Hepatocyte (in vitro differentiated cells): ENCODE data around the gene SND1. TPM values are rescaled to one million over a fixed set of nuclear protein-coding genes. Genes with fewer than 3 reads are reported as not detected.

Experiments
- DNase-seq: peaks from one replicate; pipeline ENCODE4 v3.0.0-alpha.2; 2016; ENCODE audit warnings: low spot score
- H2AFZ ChIP-seq: fragments of 200-600 bp; sonication (generic); 2 replicates; pipeline ENCODE4 v1.6.0; 2016; ENCODE audit warnings: antibody characterized with exemption, mild to moderate bottlenecking
- H3K27ac ChIP-seq: fragments of 200-600 bp; sonication (generic); 2 replicates; pipeline ENCODE4 v1.5.1; 2016; ENCODE audit warnings: mild to moderate bottlenecking
- H3K27me3 ChIP-seq: fragments of 200-600 bp; sonication (generic); 2 replicates; pipeline ENCODE4 v1.6.1; 2016
- H3K36me3 ChIP-seq: fragments of 200-600 bp; sonication (generic); replicated peaks from 2 replicates; pipeline ENCODE4 v1.5.1; 2016; ENCODE audit warnings: low read depth; ENCODE audit not compliant: insufficient read depth
- H3K4me1 ChIP-seq: fragments of 200-600 bp; sonication (generic); 2 replicates; pipeline ENCODE4 v1.5.1; 2016; ENCODE audit warnings: mild to moderate bottlenecking, moderate library complexity; ENCODE audit not compliant: insufficient read depth
- H3K4me2 ChIP-seq: fragments of 200-600 bp; sonication (generic); 2 replicates; pipeline ENCODE4 v1.6.0; 2016
- H3K4me3 ChIP-seq: fragments of 200-600 bp; sonication (generic); 2 replicates; pipeline ENCODE4 v1.5.1; 2016; ENCODE audit warnings: mild to moderate bottlenecking
- H3K79me2 ChIP-seq: fragments of 200-600 bp; sonication (generic); 2 replicates; pipeline ENCODE4 v1.6.0; 2017; ENCODE audit warnings: mild to moderate bottlenecking
- H3K9me2 ChIP-seq: fragments of 200-600 bp; sonication (generic); replicated peaks from 2 replicates; pipeline ENCODE4 v1.6.0; 2017; ENCODE audit warnings: mild to moderate bottlenecking; ENCODE audit not compliant: insufficient read depth
- H3K9me3 ChIP-seq: fragments of 200-600 bp; sonication (generic); 2 replicates; pipeline ENCODE4 v1.5.1; 2016; ENCODE audit warnings: low read depth, mild to moderate bottlenecking
- H4K20me1 ChIP-seq: fragments of 200-600 bp; sonication (generic); 2 replicates; pipeline ENCODE4 v1.6.0; 2016; ENCODE audit warnings: mild to moderate bottlenecking; ENCODE audit not compliant: insufficient read depth, poor library complexity, severe bottlenecking
- CTCF ChIP-seq: fragments of 200-600 bp; sonication (generic); IDR thresholded peaks from 2 replicates; pipeline ENCODE4 v1.5.1; 2016; ENCODE audit warnings: antibody characterized with exemption, mild to moderate bottlenecking; ENCODE audit not compliant: poor library complexity
- EZH2 ChIP-seq: fragments of 200-600 bp; sonication (generic); IDR thresholded peaks from 2 replicates; pipeline ENCODE4 v1.6.1; 2016; ENCODE audit warnings: antibody characterized with exemption, mild to moderate bottlenecking, borderline replicate concordance
- EZH2phosphoT487 ChIP-seq: fragments of 200-600 bp; sonication (generic); IDR thresholded peaks from one replicate; pipeline ENCODE4 v1.6.1; 2018; ENCODE audit warnings: antibody characterized with exemption, mild to moderate bottlenecking, low read depth, moderate library complexity; ENCODE audit not compliant: unreplicated experiment, severe bottlenecking
- WGBS: methylation state at CpG from one replicate; pipeline ENCODE4 v1.1.6; 2016; ENCODE audit warnings: low lambda C conversion rate; ENCODE audit errors: missing lambda C conversion rate; 5-methylcytosine and 5-hydroxymethylcytosine counted together
- polyA plus RNA-seq: library from polyadenylated mRNA; unstranded; fragments of >200 nt; fragmentation: Nextera tagmentation; extraction: Ambion mirVana; gene quantifications from 2 replicates; pipeline ENCODE4 v1.2.1, GENCODE V29; 2016
- total RNA-seq: library from RNA; depleted of rRNA; stranded (reverse); fragments of >200 nt; gene quantifications from 2 replicates; pipeline ENCODE4 v1.2.3, GENCODE V29; 2014

SND1 gene
- total and polyA plus RNA-seq, 2 experiments from 2014 or later: 141 to 200 TPM

- H3K9me2 ChIP-seq: no peaks in the 10 kb centered on the region
- H3K4me2 ChIP-seq: no peak overlapping the region
- no peaks in the 10 kb centered on the region for H3K4me1 ChIP-seq
- no peaks in the 10 kb centered on the region for H3K9me3 ChIP-seq
- H4K20me1 ChIP-seq: no peaks in the 10 kb centered on the region
- H3K36me3 ChIP-seq: no peaks in the 10 kb centered on the region
- no peaks in the 10 kb centered on the region for H3K27me3 ChIP-seq
- no peak overlapping the region for H3K27ac ChIP-seq
- no peak for DNase-seq
- H3K4me3 ChIP-seq: no peak overlapping the region
- TF ChIP-seq EZH2phosphoT487 (no peak), CTCF (no peak), EZH2 (no peak)
- peaks cover 56% of the 10 kb centered on the region for H3K79me2 ChIP-seq
- H2AFZ ChIP-seq: no peak overlapping the region
- 76% methylated on average over 3 of the region's 3 CpGs for WGBS
These were observed 222.0 kb downstream of the SND1 start for GRCh38 chr7:127873715-127874636.

DNA sequence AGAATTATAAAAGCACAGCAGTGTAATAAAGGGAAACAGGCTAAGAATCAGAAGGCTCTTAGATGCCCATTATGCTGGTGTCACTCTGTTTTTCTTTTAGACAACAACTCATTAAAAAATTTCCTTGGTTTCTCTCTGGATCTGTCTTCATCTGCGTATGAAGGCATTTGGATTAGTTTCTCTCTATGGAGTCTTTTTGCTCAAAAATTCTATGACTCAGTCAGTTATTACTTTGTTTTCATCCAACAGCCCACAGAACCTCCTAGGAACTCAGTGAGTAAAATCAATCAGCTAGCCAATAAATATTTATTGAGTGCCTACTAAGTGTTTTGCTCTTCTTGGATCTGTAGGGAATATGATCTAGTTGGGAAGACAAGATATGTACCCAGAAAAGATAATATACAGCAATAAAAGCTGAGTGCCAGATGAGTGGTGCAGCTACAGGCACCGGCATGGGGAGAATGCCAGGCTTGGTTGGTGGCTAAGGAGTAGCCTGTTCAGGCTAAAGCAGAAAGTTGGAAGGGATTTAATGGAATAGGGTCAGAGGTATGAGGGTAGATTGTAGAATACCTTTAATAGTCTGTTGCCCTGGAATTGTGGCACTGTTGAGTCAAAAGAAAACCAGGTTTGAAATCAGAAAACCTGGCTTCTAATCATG is 223.1 kb downstream of the SND1 start:
- no peak for DNase-seq
- Histone ChIP-seq H3K4me3 (no peak overlapping the region), H3K27me3 (no peaks in the 10 kb centered on the region), H3K9me2 (no peaks in the 10 kb centered on the region), H4K20me1 (no peaks in the 10 kb centered on the region), H3K36me3 (no peaks in the 10 kb centered on the region), H3K9me3 (no peaks in the 10 kb centered on the region), H3K79me2 (peaks cover 62% of the 10 kb centered on the region), H3K4me2 (no peak overlapping the region), H3K4me1 (no peaks in the 10 kb centered on the region), H2AFZ (no peak overlapping the region), H3K27ac (no peak overlapping the region)
- 94% methylated on average over 2 of the region's 2 CpGs for WGBS
- TF ChIP-seq CTCF: no peak
- no peak for TF ChIP-seq EZH2phosphoT487
- TF ChIP-seq EZH2: no peak

DNA sequence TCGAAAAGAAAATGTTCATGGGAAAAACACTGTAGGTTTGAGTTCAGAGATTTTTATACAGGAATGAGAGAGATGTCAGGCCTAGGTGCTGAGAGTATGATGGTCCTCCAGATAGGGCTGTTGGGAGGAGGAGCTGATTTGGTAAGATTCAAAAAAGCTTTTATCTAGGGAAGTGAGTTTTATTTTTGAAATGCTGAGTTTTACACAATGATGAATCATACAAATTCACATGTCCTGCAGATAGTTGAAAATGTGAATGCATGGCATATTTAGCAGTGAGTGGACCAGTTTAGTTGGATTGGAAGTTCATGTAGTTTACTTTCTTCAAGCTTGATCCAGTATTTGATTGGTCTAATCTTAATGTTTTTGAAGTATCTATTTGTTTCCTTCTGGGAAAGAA is 224.4 kb downstream of the SND1 start:
- no peak for DNase-seq
- 88% methylated on average over 1 of the region's 1 CpG for WGBS
- no peaks in the 10 kb centered on the region for H3K36me3 ChIP-seq
- TF ChIP-seq EZH2: no peak
- no peaks in the 10 kb centered on the region for H3K4me1 ChIP-seq
- H3K27me3 ChIP-seq: no peaks in the 10 kb centered on the region
- H4K20me1 ChIP-seq: no peaks in the 10 kb centered on the region
- H3K9me3 ChIP-seq: no peaks in the 10 kb centered on the region
- H3K4me2 ChIP-seq: no peak overlapping the region
- H3K9me2 ChIP-seq: no peaks in the 10 kb centered on the region
- H2AFZ ChIP-seq: no peak overlapping the region
- peaks cover 70% of the 10 kb centered on the region for H3K79me2 ChIP-seq
- no peak overlapping the region for H3K4me3 ChIP-seq
- no peak overlapping the region for H3K27ac ChIP-seq

DNA sequence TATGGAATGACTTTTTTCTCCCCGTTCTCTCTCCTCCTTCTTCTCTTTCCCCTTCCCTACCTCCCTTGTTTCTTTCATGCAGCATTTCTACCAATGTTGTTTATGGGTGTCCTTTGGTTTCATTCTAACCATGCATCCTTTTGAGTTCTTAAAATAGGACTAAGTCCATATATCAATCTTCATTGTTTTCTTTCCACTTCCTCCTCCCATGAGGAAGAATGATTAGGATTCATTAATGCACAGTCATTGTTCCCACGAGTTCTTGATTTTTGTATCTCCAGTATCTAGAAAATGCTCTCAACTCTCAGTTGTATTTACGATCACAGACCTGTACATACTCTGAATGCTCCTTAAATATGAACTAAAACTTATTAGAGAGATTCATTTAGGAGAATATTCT is 226.0 kb downstream of the SND1 start:
- TF ChIP-seq EZH2: no peak
- TF ChIP-seq EZH2phosphoT487: no peak
- TF ChIP-seq CTCF: no peak
- Histone ChIP-seq H2AFZ (no peak overlapping the region), H3K27ac (no peak overlapping the region), H3K4me3 (no peak overlapping the region), H3K9me3 (no peaks in the 10 kb centered on the region), H3K79me2 (peaks cover 70% of the 10 kb centered on the region), H3K4me1 (no peaks in the 10 kb centered on the region), H3K4me2 (no peak overlapping the region), H3K36me3 (no peaks in the 10 kb centered on the region), H3K9me2 (no peaks in the 10 kb centered on the region), H3K27me3 (no peaks in the 10 kb centered on the region), H4K20me1 (no peaks in the 10 kb centered on the region)
- WGBS: 81% methylated on average over 3 of the region's 3 CpGs
- DNase-seq: no peak
